Left forelimb (tissue), 1 donor: ENCODE data around the gene SLC2A8.

ENCODE experiments used
- DNase-seq: peaks from one replicate; pipeline ENCODE4 v3.0.0-alpha.2; 2018; ENCODE audit warnings: low spot score

The SLC2A8 gene

GRCh38 chr9:127437497-127438264 lies 40.7 kb downstream of the SLC2A8 start:
- DNase-seq = no peak

GRCh38 chr9:127438394-127438793 lies 41.4 kb downstream of the SLC2A8 start:
- no peak for DNase-seq

GRCh38 chr9:127444283-127444920 lies 47.4 kb downstream of the SLC2A8 start:
- no peak for DNase-seq

GRCh38 chr9:127444921-127445850 lies 48.2 kb downstream of the SLC2A8 start:
- DNase-seq = no peak

- no peak for DNase-seq
These were observed 49.1 kb downstream of the SLC2A8 start for GRCh38 chr9:127445851-127446712.

- no peak for DNase-seq
These were observed 49.9 kb downstream of the SLC2A8 start for GRCh38 chr9:127446713-127447415.

- DNase-seq = no peak
These were observed 50.6 kb downstream of the SLC2A8 start for GRCh38 chr9:127447416-127448111.

- DNase-seq = no peak
These were observed 51.3 kb downstream of the SLC2A8 start for GRCh38 chr9:127448112-127448805.

GRCh38 chr9:127449332-127449966 lies 52.5 kb downstream of the SLC2A8 start:
- no peak for DNase-seq

GRCh38 chr9:127450243-127450760 lies 53.3 kb downstream of the SLC2A8 start:
- no peak for DNase-seq

GRCh38 chr9:127450830-127451607 lies 54.0 kb downstream of the SLC2A8 start, which contains the start of the genes LRSAM1 and RPL12:
TSS of gene LRSAM1 (plus strand) at chr9:127451510. CDS start at chr9:127454528, 3,018 bp downstream.
TSS of gene RPL12 (minus strand) at chr9:127451406. CDS start at chr9:127451317, 89 bp downstream.
- DNase-seq = peak; percentile 99

- no peak for DNase-seq
These were observed 54.6 kb downstream of the SLC2A8 start for GRCh38 chr9:127451608-127451857.

GRCh38 chr9:127451858-127452656 lies 55.1 kb downstream of the SLC2A8 start:
- peak; percentile 73 for DNase-seq

GRCh38 chr9:127452691-127453090 lies 55.7 kb downstream of the SLC2A8 start:
- DNase-seq = no peak

- no peak for DNase-seq
These were observed 58.5 kb downstream of the SLC2A8 start for GRCh38 chr9:127455324-127455992.

- DNase-seq = no peak
These were observed 60.4 kb downstream of the SLC2A8 start for GRCh38 chr9:127457191-127457878.
